ENCODE results near the gene DYNLRB2. TPM values are rescaled to one million over a fixed set of nuclear protein-coding genes. Genes with fewer than 3 reads are reported as not detected.

DYNLRB2 gene
- total and polyA plus RNA-seq, 2 experiments from 2014 or later = not detected

DNA sequence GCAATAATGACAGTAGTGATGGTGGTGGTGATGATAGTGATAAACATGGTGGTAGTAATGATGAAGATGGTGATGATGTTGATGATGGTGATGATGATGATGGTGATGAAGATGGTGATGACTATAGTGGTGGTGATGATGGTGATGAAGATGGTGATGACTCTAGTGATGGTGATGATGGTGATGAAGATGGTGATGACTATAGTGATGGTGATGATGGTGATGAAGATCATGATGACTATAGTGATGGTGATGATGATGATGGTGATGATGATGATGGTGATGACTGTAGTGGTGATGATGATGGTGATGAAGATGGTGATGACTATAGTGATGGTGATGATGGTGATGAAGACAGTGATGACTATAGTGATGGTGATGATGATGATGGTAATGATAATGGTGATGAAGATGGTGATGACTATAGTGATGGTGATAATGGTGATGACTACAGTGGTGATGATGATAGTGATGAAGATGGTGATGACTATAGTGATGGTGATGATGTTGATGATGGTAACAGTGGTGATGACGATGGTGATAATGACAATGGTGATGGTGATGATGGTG is 35.6 kb downstream of the DYNLRB2 start (continued):
- TF ChIP-seq CREB1 (CRISPR knock-in tag; IDR thresholded peaks at IDR 0.05; ENCODE audit: low read depth) = no peak
- TF ChIP-seq ZNF331 (CRISPR knock-in tag; IDR thresholded peaks at IDR 0.05; ENCODE audit: low read depth) = no peak
- no peak for TF ChIP-seq STAT1 (IDR thresholded peaks at IDR 0.05; ENCODE audit: unreplicated experiment)
- TF ChIP-seq, protein P1, sequence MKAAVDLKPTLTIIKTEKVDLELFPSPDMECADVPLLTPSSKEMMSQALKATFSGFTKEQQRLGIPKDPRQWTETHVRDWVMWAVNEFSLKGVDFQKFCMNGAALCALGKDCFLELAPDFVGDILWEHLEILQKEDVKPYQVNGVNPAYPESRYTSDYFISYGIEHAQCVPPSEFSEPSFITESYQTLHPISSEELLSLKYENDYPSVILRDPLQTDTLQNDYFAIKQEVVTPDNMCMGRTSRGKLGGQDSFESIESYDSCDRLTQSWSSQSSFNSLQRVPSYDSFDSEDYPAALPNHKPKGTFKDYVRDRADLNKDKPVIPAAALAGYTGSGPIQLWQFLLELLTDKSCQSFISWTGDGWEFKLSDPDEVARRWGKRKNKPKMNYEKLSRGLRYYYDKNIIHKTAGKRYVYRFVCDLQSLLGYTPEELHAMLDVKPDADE (IDR thresholded peaks at IDR 0.05) = no peak
- TF ChIP-seq EZH2 (IDR thresholded peaks at IDR 0.05; ENCODE audit: low read depth, unreplicated experiment) = no peak
- TF ChIP-seq, protein P2, sequence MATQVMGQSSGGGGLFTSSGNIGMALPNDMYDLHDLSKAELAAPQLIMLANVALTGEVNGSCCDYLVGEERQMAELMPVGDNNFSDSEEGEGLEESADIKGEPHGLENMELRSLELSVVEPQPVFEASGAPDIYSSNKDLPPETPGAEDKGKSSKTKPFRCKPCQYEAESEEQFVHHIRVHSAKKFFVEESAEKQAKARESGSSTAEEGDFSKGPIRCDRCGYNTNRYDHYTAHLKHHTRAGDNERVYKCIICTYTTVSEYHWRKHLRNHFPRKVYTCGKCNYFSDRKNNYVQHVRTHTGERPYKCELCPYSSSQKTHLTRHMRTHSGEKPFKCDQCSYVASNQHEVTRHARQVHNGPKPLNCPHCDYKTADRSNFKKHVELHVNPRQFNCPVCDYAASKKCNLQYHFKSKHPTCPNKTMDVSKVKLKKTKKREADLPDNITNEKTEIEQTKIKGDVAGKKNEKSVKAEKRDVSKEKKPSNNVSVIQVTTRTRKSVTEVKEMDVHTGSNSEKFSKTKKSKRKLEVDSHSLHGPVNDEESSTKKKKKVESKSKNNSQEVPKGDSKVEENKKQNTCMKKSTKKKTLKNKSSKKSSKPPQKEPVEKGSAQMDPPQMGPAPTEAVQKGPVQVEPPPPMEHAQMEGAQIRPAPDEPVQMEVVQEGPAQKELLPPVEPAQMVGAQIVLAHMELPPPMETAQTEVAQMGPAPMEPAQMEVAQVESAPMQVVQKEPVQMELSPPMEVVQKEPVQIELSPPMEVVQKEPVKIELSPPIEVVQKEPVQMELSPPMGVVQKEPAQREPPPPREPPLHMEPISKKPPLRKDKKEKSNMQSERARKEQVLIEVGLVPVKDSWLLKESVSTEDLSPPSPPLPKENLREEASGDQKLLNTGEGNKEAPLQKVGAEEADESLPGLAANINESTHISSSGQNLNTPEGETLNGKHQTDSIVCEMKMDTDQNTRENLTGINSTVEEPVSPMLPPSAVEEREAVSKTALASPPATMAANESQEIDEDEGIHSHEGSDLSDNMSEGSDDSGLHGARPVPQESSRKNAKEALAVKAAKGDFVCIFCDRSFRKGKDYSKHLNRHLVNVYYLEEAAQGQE (IDR thresholded peaks at IDR 0.05; ENCODE audit: unreplicated experiment) = no peak
- no peak for TF ChIP-seq JUNB (IDR thresholded peaks at IDR 0.05; ENCODE audit: unreplicated experiment)
- TF ChIP-seq EZH2phosphoT487 (IDR thresholded peaks at IDR 0.05; ENCODE audit: unreplicated experiment) = no peak
- no peak for TF ChIP-seq NANOG (IDR thresholded peaks at IDR 0.05; ENCODE audit: borderline replicate concordance)
- no peak for TF ChIP-seq ZNF114 (CRISPR knock-in tag; IDR thresholded peaks at IDR 0.05)
- TF ChIP-seq, protein P3, sequence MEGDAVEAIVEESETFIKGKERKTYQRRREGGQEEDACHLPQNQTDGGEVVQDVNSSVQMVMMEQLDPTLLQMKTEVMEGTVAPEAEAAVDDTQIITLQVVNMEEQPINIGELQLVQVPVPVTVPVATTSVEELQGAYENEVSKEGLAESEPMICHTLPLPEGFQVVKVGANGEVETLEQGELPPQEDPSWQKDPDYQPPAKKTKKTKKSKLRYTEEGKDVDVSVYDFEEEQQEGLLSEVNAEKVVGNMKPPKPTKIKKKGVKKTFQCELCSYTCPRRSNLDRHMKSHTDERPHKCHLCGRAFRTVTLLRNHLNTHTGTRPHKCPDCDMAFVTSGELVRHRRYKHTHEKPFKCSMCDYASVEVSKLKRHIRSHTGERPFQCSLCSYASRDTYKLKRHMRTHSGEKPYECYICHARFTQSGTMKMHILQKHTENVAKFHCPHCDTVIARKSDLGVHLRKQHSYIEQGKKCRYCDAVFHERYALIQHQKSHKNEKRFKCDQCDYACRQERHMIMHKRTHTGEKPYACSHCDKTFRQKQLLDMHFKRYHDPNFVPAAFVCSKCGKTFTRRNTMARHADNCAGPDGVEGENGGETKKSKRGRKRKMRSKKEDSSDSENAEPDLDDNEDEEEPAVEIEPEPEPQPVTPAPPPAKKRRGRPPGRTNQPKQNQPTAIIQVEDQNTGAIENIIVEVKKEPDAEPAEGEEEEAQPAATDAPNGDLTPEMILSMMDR (conservative IDR thresholded peaks at IDR 0.05; ENCODE audit: low read depth in 2 of 2) = no peak

DNA sequence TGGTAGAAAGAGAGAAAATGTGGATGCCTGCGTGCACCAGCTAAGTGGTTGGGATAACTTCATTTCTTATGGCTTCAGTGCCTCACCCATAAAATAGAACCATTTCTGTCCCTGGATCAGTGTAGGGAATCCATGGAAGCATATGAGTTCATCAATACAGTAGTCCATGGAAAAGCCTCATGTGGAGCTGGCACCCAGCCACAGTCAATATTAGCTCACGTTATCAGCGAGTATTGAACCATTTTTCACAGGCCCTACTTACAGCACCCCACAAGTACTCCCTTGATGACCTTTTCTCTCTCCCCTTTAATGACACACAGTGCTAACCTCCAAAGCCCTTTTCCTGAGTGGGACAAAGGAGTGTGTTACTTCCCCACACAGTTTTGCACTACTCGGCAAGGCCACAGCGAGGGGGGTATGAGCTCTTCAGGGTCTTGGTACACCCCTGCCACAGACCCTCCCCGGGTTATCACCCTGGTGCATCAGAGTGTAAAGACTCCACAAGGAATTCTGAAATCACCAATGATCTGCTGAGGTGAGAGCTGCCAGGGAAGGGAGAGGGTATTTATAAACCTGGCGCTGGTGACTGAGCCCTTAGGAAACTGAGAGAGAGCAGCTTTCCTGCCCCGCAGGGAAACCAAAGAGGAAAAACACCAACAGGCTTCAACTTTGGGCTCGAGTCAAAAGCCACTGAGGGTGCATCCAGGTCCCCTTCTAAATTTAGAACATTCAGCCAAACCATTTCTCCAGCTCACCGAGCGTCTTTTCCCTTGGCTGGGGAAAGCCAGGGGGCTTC is 36.9 kb downstream of the DYNLRB2 start:
- no peak for ATAC-seq
- DNase-seq (ENCODE audit: low spot score) = no peak
- Mint-ChIP-seq H3K4me1 (no peaks in the 10 kb centered on the region), H3K36me3 (ENCODE audit: low read depth) (peaks cover 2% of the 10 kb centered on the region; the same call in 1 of the 3 replicates), H3K4me3 (no peak overlapping the region), H3K27me3 (ENCODE audit: insufficient read depth, low read depth, poor library complexity) (no peaks in the 10 kb centered on the region), H3K27ac (no peak overlapping the region), H3K9me3 (peaks cover 26% of the 10 kb centered on the region)
- Histone ChIP-seq H3K27ac (ENCODE audit: low read depth) (no peak overlapping the region), H3K9me2 (ENCODE audit: insufficient read depth) (peaks cover 3% of the 10 kb centered on the region; the same call in 1 of the 2 replicates), H3K36me3 (ENCODE audit: insufficient read depth) (no peaks in the 10 kb centered on the region), H4K20me1 (replicated peaks; ENCODE audit: insufficient read depth) (no peaks in the 10 kb centered on the region), H3F3A (replicated peaks; ENCODE audit: low read depth) (no peaks in the 10 kb centered on the region), H2AFZ (no peak overlapping the region), H3K4me2 (no peak overlapping the region), H3K27me3 (ENCODE audit: insufficient read depth) (no peaks in the 10 kb centered on the region), H3K4me1 (ENCODE audit: insufficient read depth) (no peaks in the 10 kb centered on the region), H3K4me3 (no peak overlapping the region), H3K79me2 (replicated peaks; ENCODE audit: insufficient read depth) (no peaks in the 10 kb centered on the region)
- TF ChIP-seq CREB1 (CRISPR knock-in tag; IDR thresholded peaks at IDR 0.05; ENCODE audit: low read depth) = no peak
- TF ChIP-seq ZNF114 (CRISPR knock-in tag; IDR thresholded peaks at IDR 0.05) = no peak
- TF ChIP-seq ZNF331 (CRISPR knock-in tag; IDR thresholded peaks at IDR 0.05; ENCODE audit: low read depth) = no peak
